Measurements from ENCODE around the gene DIAPH2.

DNA sequence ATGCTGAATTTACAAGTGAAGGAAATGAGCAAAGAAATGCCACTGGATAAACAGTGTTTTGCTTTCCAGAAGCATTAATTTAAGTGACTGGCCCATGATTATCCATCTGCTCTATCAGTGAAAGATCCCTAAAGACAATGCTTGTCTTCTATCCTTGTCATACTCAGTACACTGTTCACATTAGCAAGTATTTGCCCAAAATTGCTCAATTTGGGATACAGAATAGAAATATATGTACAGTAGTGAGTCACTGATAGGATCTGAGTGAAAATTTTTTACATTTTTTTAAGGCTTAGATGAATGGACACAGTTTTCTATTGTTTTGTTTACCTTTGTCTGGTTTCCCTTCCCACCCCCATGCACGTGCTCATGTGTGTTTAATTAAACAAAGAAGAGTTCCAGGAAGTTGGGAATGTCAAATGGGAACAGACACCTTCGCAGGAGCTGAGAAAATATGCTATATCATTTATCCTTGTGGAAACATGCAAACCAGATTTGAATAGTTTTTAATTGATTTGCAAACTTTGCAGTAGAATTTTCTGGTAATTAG, 855.4 kb downstream of the DIAPH2 start:
- TF ChIP-seq GATA3 (IDR thresholded peaks at IDR 0.05; ENCODE audit: low read depth, low read length) (no peak), GATA2 (IDR thresholded peaks at IDR 0.05; ENCODE audit: low read depth, low read length) (no peak)

All from SH-SY5Y (cell line).